Mucosa of gallbladder (tissue), 1 donor: Measurements from ENCODE around the gene PLK3. TPM values are rescaled to one million over a fixed set of nuclear protein-coding genes. Genes with fewer than 3 reads are reported as not detected.
"Not testable (repeated sequence)": the region's sequence is repeated elsewhere in the genome, so short reads cannot be mapped to it uniquely, and the experiment has no call there.

Source experiments
- DNase-seq: peaks from one replicate; pipeline ENCODE4 v3.0.0-alpha.2; 2020; ENCODE audit warnings: low spot score
- total RNA-seq: library from RNA; stranded (reverse); gene quantifications from one replicate; pipeline ENCODE4 v1.2.1, GENCODE V29; 2021
- donor health status: DM: no; HTN: no; CAD: no.

PLK3 gene
- total RNA-seq = 14.7 TPM

- peak; percentile 98 for DNase-seq
Measured at GRCh38 chr1:44799770-44800584, at the start of gene PLK3. Gene PLK3 (plus strand): TSS chr1:44800377. CDS start chr1:44800464, 87 bp downstream.

DNA sequence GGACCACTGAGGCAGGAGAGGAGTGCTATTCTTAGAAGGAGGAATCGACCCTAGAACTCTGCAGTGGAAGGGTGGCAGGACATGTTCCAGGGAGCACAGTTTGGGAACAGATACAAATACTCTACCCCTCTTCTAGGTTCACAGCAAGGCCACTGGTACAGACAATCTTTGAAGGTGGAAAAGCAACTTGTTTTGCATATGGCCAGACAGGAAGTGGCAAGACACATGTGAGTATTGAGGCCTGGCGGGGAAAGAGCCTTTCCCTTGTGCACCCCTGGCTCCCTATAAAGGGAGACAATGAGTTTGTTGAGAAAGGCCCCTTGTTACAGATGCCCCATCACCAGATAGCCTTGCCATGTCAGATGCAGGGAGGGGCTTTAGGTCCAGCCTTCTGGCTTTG, 42.8 kb upstream of the PLK3 start:
- DNase-seq = no peak

DNA sequence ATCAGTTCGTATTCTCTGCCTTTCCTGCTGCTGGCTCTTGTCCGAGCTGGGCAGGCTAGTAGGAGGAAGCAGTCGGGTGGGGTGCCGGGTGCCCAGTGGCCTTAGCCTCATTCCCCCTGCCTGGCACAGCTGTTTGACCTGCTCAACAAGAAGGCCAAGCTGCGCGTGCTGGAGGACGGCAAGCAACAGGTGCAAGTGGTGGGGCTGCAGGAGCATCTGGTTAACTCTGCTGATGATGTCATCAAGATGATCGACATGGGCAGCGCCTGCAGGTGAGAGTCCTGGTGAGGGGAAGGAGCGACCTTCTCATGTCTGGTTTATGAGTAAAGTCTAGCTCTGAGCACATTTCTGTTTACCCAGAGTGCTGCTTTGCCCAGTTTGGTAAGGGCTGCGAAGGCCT, 41.1 kb upstream of the PLK3 start:
- DNase-seq = no peak

- DNase-seq = no peak
Measured at GRCh38 chr1:44760876-44761275, 39.3 kb upstream of the PLK3 start.

DNA sequence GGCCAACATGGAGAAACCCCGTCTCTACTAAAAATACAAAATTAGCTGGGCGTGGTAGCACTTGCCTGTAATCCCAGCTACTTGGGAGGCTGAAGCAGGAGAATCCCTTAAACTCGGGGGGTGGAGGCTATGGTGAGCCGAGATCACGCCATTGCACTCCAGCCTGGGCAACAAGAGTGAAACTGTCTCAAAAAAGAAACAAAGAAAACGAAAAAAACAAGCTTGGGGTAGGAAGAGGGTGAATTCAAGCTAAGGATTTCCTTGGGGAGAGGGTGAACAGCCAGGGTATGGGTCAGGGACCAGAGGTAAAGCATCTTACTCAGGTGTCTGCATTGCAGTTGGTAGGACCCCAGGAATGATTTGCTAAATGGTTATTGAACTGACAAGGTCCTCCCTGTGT, 33.8 kb upstream of the PLK3 start:
- DNase-seq = not testable (repeated sequence)

- DNase-seq = peak; percentile 94
Measured at GRCh38 chr1:44775078-44775929, 24.9 kb upstream of the PLK3 start, which contains the start of gene RPS8. Gene RPS8 (plus strand): TSS chr1:44775540. CDS start chr1:44775597, 57 bp downstream.

DNA sequence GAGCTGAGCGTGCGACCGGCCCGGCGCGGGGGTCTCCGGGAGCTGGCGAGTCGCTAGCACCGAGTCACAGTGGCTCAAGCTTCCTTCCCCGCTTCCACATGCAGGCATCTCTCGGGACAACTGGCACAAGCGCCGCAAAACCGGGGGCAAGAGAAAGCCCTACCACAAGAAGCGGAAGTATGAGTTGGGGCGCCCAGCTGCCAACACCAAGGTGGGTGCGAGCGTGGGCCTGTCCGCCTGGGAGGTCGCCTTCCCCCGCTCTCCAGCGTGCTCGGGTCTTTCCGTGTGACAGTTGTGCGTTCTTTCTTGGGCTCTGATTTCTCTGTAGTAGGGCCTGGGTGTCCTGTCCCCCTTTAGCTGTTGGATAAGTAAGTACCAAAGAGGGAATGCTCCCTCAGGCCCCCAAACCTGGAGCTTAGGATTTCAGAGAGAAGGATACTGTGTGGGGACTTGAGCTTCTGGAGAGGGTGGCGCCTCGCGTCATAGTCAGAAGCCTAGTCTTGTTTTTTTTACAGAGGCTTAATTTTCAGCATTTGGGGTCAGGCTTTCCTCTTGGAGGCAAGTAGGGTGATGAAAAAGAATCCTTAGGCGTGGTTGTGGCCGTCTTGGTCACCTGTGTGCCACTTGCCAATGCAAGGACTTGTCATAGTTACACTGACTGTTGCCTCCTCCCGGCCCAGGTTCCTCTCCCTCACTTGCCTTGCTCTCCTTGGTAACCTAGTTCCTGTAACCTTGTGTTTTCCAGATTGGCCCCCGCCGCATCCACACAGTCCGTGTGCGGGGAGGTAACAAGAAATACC, 24.0 kb upstream of the PLK3 start:
- no peak for DNase-seq

- DNase-seq = no peak
Measured at GRCh38 chr1:44776730-44777068, 23.5 kb upstream of the PLK3 start.

DNA sequence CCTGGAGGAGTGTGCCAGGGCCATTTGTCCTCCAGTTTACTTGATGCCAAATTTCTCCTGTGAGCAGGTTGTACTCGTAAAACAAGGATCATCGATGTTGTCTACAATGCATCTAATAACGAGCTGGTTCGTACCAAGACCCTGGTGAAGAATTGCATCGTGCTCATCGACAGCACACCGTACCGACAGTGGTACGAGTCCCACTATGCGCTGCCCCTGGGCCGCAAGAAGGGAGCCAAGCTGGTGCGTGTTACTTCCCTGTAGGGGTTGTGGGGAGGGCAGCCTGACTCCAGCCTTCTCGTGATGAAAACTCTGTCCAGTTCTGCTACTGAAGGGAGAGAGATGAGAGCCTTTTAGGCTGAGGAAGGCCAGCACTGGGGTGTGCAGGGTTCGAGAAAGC, 22.6 kb upstream of the PLK3 start:
- no peak for DNase-seq

DNA sequence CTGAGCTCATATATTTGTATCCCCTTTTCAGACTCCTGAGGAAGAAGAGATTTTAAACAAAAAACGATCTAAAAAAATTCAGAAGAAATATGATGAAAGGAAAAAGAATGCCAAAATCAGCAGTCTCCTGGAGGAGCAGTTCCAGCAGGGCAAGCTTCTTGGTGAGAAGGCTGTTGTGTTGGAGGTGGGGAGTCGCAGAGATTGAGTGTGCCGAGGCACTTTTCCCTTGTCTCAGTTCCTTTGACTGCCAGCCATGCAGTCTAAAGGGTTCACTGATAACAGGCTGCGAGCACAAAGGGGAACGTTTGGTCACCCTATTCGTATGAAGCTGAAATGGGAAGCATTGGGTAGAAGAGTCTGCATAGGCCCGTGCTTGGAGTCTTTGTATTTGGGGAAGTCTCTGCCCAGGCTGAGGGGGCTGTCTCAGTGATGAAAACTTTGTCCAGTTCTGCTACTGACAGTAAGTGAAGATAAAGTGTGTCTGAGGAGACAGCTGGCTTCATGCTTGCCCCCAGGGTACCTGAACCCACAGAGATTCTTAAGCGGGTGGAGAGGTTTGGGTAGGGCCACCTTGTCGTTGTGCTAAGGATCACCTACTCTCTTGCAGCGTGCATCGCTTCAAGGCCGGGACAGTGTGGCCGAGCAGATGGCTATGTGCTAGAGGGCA, 22.1 kb upstream of the PLK3 start:
- DNase-seq = no peak

- no peak for DNase-seq
Measured at GRCh38 chr1:44778705-44779576, 21.2 kb upstream of the PLK3 start.

DNA sequence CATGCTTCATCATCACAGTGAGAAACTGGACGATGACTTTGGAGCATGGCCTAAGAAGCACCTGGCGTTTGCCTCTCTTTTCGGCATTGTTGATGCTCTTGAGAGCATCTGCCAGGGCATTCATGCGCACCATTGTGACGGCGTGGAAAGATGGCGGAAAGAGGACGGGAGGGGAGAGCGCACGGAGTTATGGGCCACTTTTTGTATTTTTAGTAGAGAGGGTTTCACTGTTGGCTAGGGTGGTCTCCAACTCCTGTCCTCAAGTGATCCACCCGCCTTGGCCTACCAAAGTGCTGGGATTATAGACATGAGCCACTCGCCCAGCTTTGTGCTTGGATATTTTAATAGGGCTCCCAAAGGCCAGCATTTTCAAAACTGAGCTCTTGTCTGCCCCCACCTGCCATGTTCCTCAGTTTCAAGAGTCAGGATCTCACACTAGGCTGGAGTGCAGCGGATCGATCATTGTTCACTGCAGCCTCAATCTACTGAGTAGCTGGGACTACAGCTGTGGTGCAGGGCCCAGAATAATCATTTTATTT, 19.5 kb upstream of the PLK3 start:
- no peak for DNase-seq

GRCh38 chr1:44783697-44784093, 16.5 kb upstream of the PLK3 start:
- no peak for DNase-seq

- DNase-seq = no peak
Measured at GRCh38 chr1:44784094-44785028, 15.8 kb upstream of the PLK3 start.

DNA sequence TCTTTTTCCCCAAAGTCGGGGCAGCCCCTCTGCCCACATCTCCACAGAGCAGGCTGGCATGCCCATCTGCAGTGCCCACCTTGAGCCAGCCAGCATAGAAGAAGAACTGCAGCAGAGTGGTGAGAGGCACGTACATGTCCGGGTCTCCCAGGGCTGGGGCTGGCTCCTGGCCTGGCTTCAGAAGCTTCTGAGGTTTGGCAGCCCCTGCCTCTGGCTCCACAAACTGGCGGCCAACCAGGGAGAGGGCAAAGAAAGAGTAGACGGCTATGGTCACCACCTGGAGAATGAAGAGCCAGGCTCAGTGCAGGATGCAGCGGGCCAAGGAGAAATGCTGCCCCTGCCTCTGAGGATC, 15.2 kb upstream of the PLK3 start:
- DNase-seq = no peak

DNA sequence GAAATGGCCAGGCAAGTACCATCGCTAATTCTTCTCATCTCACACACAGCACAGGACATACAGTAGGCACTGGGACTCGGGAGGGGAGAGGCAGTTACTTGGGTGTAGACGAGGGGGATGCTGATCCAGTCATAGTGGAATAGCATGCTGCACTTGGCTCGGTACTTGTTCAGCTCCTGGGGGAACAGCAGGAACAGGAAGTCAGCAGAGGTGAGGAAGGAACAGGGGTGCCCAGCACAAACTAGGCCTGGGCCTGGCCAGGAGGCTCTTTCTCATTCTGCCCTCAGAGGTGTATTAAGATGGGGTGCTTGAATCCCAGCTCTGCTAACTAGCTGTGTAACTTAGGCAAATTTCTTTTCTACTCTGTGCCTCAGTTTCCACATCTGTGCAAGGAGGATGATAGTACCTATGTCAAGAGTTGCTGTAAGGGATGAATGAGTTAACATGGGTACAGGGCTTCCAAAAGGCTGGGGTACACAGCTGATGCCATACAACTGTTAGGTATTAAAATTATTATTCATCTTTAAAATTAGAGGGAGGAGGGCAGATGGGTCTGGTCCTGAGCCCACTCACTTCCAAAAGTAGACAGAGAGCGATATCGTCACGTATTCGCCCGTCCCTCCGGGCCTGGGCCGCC, 14.6 kb upstream of the PLK3 start:
- no peak for DNase-seq

DNA sequence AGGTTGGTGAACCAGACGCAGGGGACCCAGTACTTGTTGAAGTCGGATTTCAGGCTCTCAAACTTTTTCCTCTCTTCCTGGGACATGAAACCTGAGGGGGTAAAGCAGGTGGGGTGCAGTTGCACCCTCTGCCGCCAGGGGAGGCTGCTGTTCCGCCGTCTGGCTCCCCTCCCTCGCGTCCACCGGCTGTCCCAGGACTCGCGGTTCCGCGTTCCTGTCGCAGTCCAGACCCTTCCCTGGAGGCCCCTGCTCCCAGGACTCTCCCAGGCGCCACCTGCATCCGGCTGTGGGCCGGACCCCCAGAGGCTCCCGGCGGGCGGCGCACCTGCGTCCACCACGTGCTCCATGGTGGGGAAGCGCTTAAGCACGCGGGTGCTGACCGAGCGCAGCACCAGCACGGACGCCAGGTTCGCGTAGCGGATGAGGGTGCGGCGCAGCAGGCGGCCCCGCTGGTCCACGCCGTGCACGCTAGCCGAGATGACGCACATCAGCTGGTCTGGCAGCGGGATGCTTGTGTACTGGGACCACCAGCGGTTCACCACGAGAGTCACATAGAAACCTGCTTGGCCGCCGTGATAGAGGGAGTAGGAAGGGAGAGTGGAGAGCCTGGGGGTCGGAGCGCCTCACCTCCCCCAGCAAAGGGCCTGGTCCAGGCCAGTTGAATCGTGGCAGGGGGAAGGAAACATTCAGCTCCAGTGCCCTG, 13.9 kb upstream of the PLK3 start:
- no peak for DNase-seq

DNA sequence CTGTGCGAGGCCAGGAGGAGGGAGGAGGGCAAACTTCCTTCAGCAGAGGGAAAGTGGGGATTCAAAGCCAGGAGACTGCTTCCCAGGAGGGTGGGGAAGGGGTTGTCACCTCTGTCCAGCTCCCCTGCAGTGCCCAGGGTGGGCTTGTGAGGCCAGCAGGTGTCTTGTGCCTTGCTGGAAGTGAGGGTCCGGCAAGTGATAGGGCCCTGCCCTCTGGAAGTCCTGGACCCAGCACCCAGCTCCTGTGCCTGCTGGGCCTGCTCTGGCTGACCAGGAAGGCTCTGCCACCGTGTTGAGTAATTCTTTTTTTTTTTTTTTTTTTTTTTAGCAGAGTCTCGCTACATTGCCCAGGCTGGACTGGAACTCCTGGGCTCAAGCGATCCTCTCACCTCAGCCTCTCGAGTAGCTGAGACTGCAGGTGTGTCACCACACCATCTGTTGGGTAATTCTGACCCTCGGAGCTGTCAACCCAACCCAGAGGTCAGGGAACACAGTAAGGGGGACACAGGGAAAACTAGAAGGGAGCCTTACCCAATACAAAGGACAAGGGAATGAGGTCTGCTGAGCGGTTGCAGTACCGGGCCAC, 13.2 kb upstream of the PLK3 start:
- no peak for DNase-seq
